AG04450 (cell line): ENCODE results near the gene TMEM41B. TPM values are rescaled to one million over a fixed set of nuclear protein-coding genes. Genes with fewer than 3 reads are reported as not detected.

Experiments used
- CTCF ChIA-PET: fragments of 300-600, 350-600 bp; formaldehyde crosslinking; extraction: SDS; loops from one replicate; lab custom pipeline; 2022; ENCODE audit warnings: antibody characterized with exemption, inconsistent platforms; lab: Charles Lee
- POLR2A ChIA-PET: fragments of 350-600 bp; formaldehyde crosslinking; extraction: SDS; loops from one replicate; lab custom pipeline; 2021; ENCODE audit warnings: antibody characterized with exemption, inconsistent platforms; lab: Yijun Ruan, JAX
- DNase-seq: peaks from one replicate; pipeline ENCODE4 v3.0.0-alpha.2; 2011; ENCODE audit warnings: low read depth, low spot score
- H3K27ac ChIP-seq: one replicate; pipeline ENCODE4 v1.5.1; 2012; ENCODE audit warnings: low read depth, low read length, control low read depth
- H3K27me3 ChIP-seq: one replicate; pipeline ENCODE4 v1.6.0; 2012; ENCODE audit warnings: low read length; ENCODE audit not compliant: control insufficient read depth, insufficient read depth
- H3K4me3 ChIP-seq: 2 replicates; pipeline ENCODE4 v1.5.1; 2011; ENCODE audit warnings: mild to moderate bottlenecking, low read depth, low read length, control low read depth
- H3K9me3 ChIP-seq: 2 replicates; pipeline ENCODE4 v1.5.1; 2012; ENCODE audit warnings: low read length; ENCODE audit not compliant: control insufficient read depth, insufficient read depth
- CTCF ChIP-seq: IDR thresholded peaks from 2 replicates; pipeline ENCODE4 v1.5.1; 2011; ENCODE audit warnings: low read depth, low read length, control low read depth, inconsistent platforms
- polyA plus RNA-seq: library from polyadenylated mRNA; depleted of rRNA; stranded (reverse); fragments of >200 nt; gene quantifications from 2 replicates; pipeline ENCODE4 v1.2.3, GENCODE V29; 2011

The TMEM41B gene
- polyA plus RNA-seq, 1 experiment = 26.3 TPM

GRCh38 chr11:9315078-9315688 is 790 bp upstream of the TMEM41B start:
- Histone ChIP-seq H3K27me3 (no peaks in the 10 kb centered on the region), H3K9me3 (no peaks in the 10 kb centered on the region; the same call in 1 of the 2 replicates), H3K4me3 (peak overlapping the region; percentile 49), H3K27ac (peak overlapping the region; percentile 88)
- ChIA-PET POLR2A (interaction anchor here (0.6 to 2.0 kb wide), 4 partner anchors 46 to 145 kb away, joined by 3 to 9 read pairs (median 4); partner anchors contain the start of genes IPO7 and ZNF143), CTCF (interaction anchor here (0.6 to 1.2 kb wide), 4 partner anchors 70 to 450 kb away, joined by 3 to 5 read pairs (median 4); partner anchors contain the start of gene IPO7)
- DNase-seq = no peak
- TF ChIP-seq CTCF = no peak

GRCh38 chr11:9313648-9314290 is 624 bp downstream of the TMEM41B start:
- H3K27ac ChIP-seq = peak overlapping the region; percentile 68
- no peak for TF ChIP-seq CTCF
- no peak for DNase-seq
- no peaks in the 10 kb centered on the region; the same call in 1 of the 2 replicates for H3K9me3 ChIP-seq
- no peaks in the 10 kb centered on the region for H3K27me3 ChIP-seq
- H3K4me3 ChIP-seq = peak overlapping the region; percentile 93
- ChIA-PET CTCF (interaction anchor here (1.2 to 1.4 kb wide), 3 partner anchors 72 to 299 kb away, joined by 4 read pairs; no protein-coding TSS in a partner anchor), POLR2A (interaction anchor here (0.5 to 2.0 kb wide), 3 partner anchors 48 to 145 kb away, joined by 3 to 9 read pairs (median 3); partner anchors contain the start of genes DENND5A and IPO7)

GRCh38 chr11:9310485-9311090 is 3.8 kb downstream of the TMEM41B start:
- Histone ChIP-seq H3K27ac (no peak overlapping the region), H3K9me3 (no peaks in the 10 kb centered on the region; the same call in 1 of the 2 replicates), H3K27me3 (no peaks in the 10 kb centered on the region), H3K4me3 (no peak overlapping the region)
- POLR2A ChIA-PET = interaction anchor here (1.4 kb wide), 1 partner anchor 150 kb away, joined by 5 read pairs; the partner anchor contains the start of gene ZNF143
- no peak for DNase-seq
- TF ChIP-seq CTCF = no peak
- CTCF ChIA-PET = interaction anchor here (0.6 to 1.9 kb wide), 4 partner anchors 8 to 1013 kb away, joined by 3 to 7 read pairs (median 3); no protein-coding TSS in a partner anchor

GRCh38 chr11:9304178-9304577 is 10.2 kb downstream of the TMEM41B start:
- no peaks in the 10 kb centered on the region for H3K27me3 ChIP-seq
- H3K27ac ChIP-seq = no peak overlapping the region
- no peak for DNase-seq
- no peaks in the 10 kb centered on the region; the same call in 1 of the 2 replicates for H3K9me3 ChIP-seq
- CTCF ChIA-PET = interaction anchor here (0.6 kb wide), 1 partner anchor 715 kb away, joined by 3 read pairs; no protein-coding TSS in a partner anchor
- POLR2A ChIA-PET = no interaction called here
- H3K4me3 ChIP-seq = no peak overlapping the region
- TF ChIP-seq CTCF = no peak
